ENCODE data around the gene ACOX1. TPM values are rescaled to one million over a fixed set of nuclear protein-coding genes. Genes with fewer than 3 reads are reported as not detected.
A peak's percentile ranks its signal among the peaks of the same experiment; 100 is the strongest.

ACOX1 gene
- total and polyA plus RNA-seq, 2 of the 13 experiments (the other 11 are each of a cell fraction or from before 2014, with no cell fraction given): 86.4 to 120 TPM

- peak; percentile 99 for TF ChIP-seq ZFP91 (CRISPR knock-in tag; IDR thresholded peaks at IDR 0.05; ENCODE audit: borderline replicate concordance)
- TF ChIP-seq ZNF510 (CRISPR knock-in tag; IDR thresholded peaks at IDR 0.05; ENCODE audit: low read depth): peak; percentile 81
- TF ChIP-seq ZNF484 (CRISPR knock-in tag; IDR thresholded peaks at IDR 0.05; ENCODE audit: borderline replicate concordance, low read depth): no peak
- TF ChIP-seq SALL2 (CRISPR knock-in tag; IDR thresholded peaks at IDR 0.05): peak; percentile 72; the same call in 1 of the 2 replicates
- TF ChIP-seq ZNF430 (CRISPR knock-in tag; IDR thresholded peaks at IDR 0.05): peak; percentile 81; the same call in 1 of the 2 replicates
- no peak; the same call in 1 of the 2 replicates for TF ChIP-seq CENPBD1 (CRISPR knock-in tag; IDR thresholded peaks at IDR 0.05; ENCODE audit: borderline replicate concordance, low read depth)
- TF ChIP-seq ZNF784 (CRISPR knock-in tag; IDR thresholded peaks at IDR 0.05; ENCODE audit: borderline replicate concordance): no peak; the same call in none of the 2 replicates
- TF ChIP-seq MEF2D (CRISPR knock-in tag; IDR thresholded peaks at IDR 0.05): no peak
- TF ChIP-seq ZNF335 (CRISPR knock-in tag; IDR thresholded peaks at IDR 0.05): no peak; the same call in 1 of the 2 replicates
- peak; percentile 47; the same call in 1 of the 2 replicates for TF ChIP-seq NCOA2 (CRISPR knock-in tag; IDR thresholded peaks at IDR 0.05)
- no peak; the same call in 1 of the 2 replicates for TF ChIP-seq AHDC1 (CRISPR knock-in tag; IDR thresholded peaks at IDR 0.05; ENCODE audit: borderline replicate concordance)
- TF ChIP-seq ZNF724P (CRISPR knock-in tag; IDR thresholded peaks at IDR 0.05; ENCODE audit: borderline replicate concordance): no peak
- TF ChIP-seq CENPT (CRISPR knock-in tag; IDR thresholded peaks at IDR 0.05; ENCODE audit: low read depth): no peak
- no peak for TF ChIP-seq PCBP1 (IDR thresholded peaks at IDR 0.05; ENCODE audit: borderline replicate concordance, low read depth, low read length)
- TF ChIP-seq NR2F6 (IDR thresholded peaks at IDR 0.05): no peak
- TF ChIP-seq NR2F6 (CRISPR knock-in tag; IDR thresholded peaks at IDR 0.05): no peak
- no peak for TF ChIP-seq CCAR2 (optimal IDR thresholded peaks at IDR 0.05; ENCODE audit: low read depth, low read length)
- no peak for TF ChIP-seq ZNF3 (CRISPR knock-in tag; IDR thresholded peaks at IDR 0.05)
- TF ChIP-seq ZNF256 (CRISPR knock-in tag; conservative IDR thresholded peaks at IDR 0.05): 0 out of 2 replicates have a peak, but pooled peaks have one; percentile 57
- peak; percentile 79; the same call in 1 of the 2 replicates for TF ChIP-seq ZSCAN20 (CRISPR knock-in tag; IDR thresholded peaks at IDR 0.05; ENCODE audit: borderline replicate concordance)
Measured at GRCh38 chr17:75896415-75897159, 82.4 kb downstream of the ACOX1 start, which contains the start of gene TRIM65 (continued).
